ENCODE measurements around the gene GTPBP4.

- TF ChIP-seq CTCF (IDR thresholded peaks at IDR 0.05) = no peak
- no peak for TF ChIP-seq EP300 (IDR thresholded peaks at IDR 0.05)
- TF ChIP-seq POLR2A (IDR thresholded peaks at IDR 0.05) = no peak
Measured at GRCh38 chr10:974038-974784, 14.0 kb upstream of the GTPBP4 start.
